NT2/D1 (cell line): Measurements from ENCODE around the gene SEC11A.
"Not testable (repeated sequence)": the region's sequence is repeated elsewhere in the genome, so short reads cannot be mapped to it uniquely, and the experiment has no call there.

Experiments used
- DNase-seq: peaks from one replicate; pipeline ENCODE4 v3.0.0-alpha.2; 2011; ENCODE audit warnings: low read depth, low spot score
- H3K27me3 ChIP-seq: 2 replicates; pipeline ENCODE4 v1.6.0; 2011; ENCODE audit warnings: mild to moderate bottlenecking; ENCODE audit not compliant: insufficient read length, insufficient read depth
- H3K36me3 ChIP-seq: 2 replicates; pipeline ENCODE4 v1.6.1; 2011; ENCODE audit warnings: mild to moderate bottlenecking, low read length, mixed read lengths; ENCODE audit not compliant: insufficient read depth, insufficient read length
- H3K4me1 ChIP-seq: 2 replicates; pipeline ENCODE4 v1.5.1; 2011; ENCODE audit not compliant: insufficient read depth, insufficient read length
- H3K4me3 ChIP-seq: 2 replicates; pipeline ENCODE4 v1.5.1; 2011; ENCODE audit warnings: low read depth; ENCODE audit not compliant: insufficient read length
- H3K9ac ChIP-seq: 2 replicates; pipeline ENCODE4 v1.6.0; 2011; ENCODE audit warnings: low read depth; ENCODE audit not compliant: insufficient read length
- H3K9me3 ChIP-seq: 2 replicates; pipeline ENCODE4 v1.5.1; 2011; ENCODE audit warnings: mild to moderate bottlenecking, low read length; ENCODE audit not compliant: insufficient read depth
- SUZ12 ChIP-seq: IDR thresholded peaks from 2 replicates; pipeline ENCODE4 v1.6.1; 2011; ENCODE audit not compliant: insufficient read length, insufficient read depth; ENCODE audit errors: extremely low read depth
- YY1 ChIP-seq: IDR thresholded peaks from 2 replicates; pipeline ENCODE4 v1.6.1; 2011; ENCODE audit not compliant: insufficient read length, insufficient read depth
- ZNF274 ChIP-seq: IDR thresholded peaks from 2 replicates; pipeline ENCODE4 v1.6.1; 2011; ENCODE audit warnings: mild to moderate bottlenecking, low read depth, low read length

The SEC11A gene

GRCh38 chr15:84696757-84697156 is 19.2 kb downstream of the SEC11A start:
- Histone ChIP-seq H3K36me3 (peaks cover 12% of the 10 kb centered on the region), H3K9ac (no peak overlapping the region), H3K9me3 (no peaks in the 10 kb centered on the region), H3K4me1 (no peaks in the 10 kb centered on the region), H3K4me3 (no peak overlapping the region), H3K27me3 (no peaks in the 10 kb centered on the region)
- TF ChIP-seq ZNF274 (no peak), YY1 (no peak), SUZ12 (no peak)
- no peak for DNase-seq

GRCh38 chr15:84690342-84690741 is 25.6 kb downstream of the SEC11A start:
- no peak for DNase-seq
- Histone ChIP-seq H3K36me3 (peaks cover 64% of the 10 kb centered on the region), H3K9me3 (peaks cover 5% of the 10 kb centered on the region; the same call in 1 of the 2 replicates), H3K9ac (no peak overlapping the region), H3K27me3 (no peaks in the 10 kb centered on the region), H3K4me1 (no peaks in the 10 kb centered on the region), H3K4me3 (no peak overlapping the region)
- TF ChIP-seq YY1 (no peak), ZNF274 (no peak), SUZ12 (no peak)

DNA sequence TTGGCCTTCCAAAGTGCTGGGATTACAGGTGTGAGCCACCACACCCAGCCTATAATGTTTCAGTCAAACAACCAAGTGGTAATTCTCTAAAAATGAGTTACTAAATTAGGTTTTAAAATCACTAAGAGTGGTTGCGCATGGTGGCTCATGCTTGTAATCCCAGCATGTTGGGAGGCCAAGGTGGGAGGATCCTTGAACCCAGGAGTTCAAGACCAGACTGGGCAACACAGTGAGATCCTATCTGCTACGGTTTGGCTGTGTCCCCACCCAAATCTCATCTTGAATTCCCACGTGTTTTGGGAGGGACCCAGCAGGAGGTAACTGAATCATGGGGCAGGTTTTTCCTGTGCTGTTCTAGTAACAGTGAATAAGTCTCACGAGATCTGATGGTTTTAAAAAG is 26.1 kb downstream of the SEC11A start:
- DNase-seq = no peak

DNA sequence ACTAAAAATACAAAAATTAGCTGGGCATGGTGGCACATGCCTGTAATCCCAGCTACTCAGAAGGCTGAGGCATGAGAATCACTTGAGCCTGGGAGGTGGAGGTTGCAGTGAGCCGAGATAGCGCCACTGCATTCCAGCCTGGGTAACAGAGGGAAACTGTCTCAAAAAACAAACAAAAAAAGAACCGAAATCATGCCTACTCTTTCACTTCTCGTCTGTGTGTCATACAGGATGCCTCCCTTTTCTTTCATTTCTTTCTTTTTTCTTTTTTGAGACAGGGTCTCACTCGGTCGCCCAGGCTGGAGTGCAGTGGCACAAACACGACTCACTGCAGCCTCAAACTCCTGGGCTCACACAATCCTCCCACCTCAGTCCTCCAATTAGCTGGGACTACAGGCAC is 29.5 kb downstream of the SEC11A start:
- H3K36me3 ChIP-seq = peaks cover 90% of the 10 kb centered on the region
- not testable (repeated sequence) for H3K4me3 ChIP-seq, H3K9me3 ChIP-seq, DNase-seq, H3K27me3 ChIP-seq, H3K4me1 ChIP-seq, H3K9ac ChIP-seq

More for the DNA sequence above, 26.1 kb downstream of the SEC11A start:
- Histone ChIP-seq H3K9ac (no peak overlapping the region), H3K4me1 (no peaks in the 10 kb centered on the region), H3K36me3 (peaks cover 69% of the 10 kb centered on the region), H3K4me3 (no peak overlapping the region), H3K27me3 (no peaks in the 10 kb centered on the region), H3K9me3 (peaks cover 5% of the 10 kb centered on the region; the same call in 1 of the 2 replicates)
- no peak for TF ChIP-seq ZNF274
- no peak for TF ChIP-seq YY1
- no peak for TF ChIP-seq SUZ12

GRCh38 chr15:84685304-84685703 is 30.6 kb downstream of the SEC11A start:
- Histone ChIP-seq H3K27me3 (no peaks in the 10 kb centered on the region), H3K36me3 (peaks cover 89% of the 10 kb centered on the region), H3K4me3 (no peak overlapping the region), H3K9ac (no peak overlapping the region), H3K9me3 (0 out of 2 replicates have a peak, but pooled peaks cover under 1% of the 10 kb centered on the region), H3K4me1 (no peaks in the 10 kb centered on the region)
- no peak for TF ChIP-seq SUZ12
- no peak for TF ChIP-seq ZNF274
- TF ChIP-seq YY1 = no peak
- DNase-seq = no peak

DNA sequence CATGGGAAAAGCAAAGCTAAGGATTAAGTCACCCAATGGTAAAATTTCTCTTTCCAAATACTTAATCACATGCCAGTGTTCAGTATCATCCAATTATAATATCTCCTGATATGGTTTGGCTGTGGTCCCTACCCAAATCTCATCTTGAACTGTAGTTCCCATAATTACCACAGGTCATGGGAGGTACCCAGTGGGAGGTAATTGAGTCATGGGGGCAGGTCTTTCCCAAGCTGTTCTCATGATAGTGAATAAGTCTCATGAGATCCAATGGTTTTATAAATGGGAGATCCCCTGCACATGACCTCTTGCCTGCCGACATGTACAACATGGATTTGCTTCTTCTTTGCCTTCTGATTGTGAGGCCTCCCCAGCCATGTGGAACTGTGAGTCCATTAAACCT is 31.8 kb downstream of the SEC11A start:
- H3K36me3 ChIP-seq = peaks cover 88% of the 10 kb centered on the region
- DNase-seq = no peak

DNA sequence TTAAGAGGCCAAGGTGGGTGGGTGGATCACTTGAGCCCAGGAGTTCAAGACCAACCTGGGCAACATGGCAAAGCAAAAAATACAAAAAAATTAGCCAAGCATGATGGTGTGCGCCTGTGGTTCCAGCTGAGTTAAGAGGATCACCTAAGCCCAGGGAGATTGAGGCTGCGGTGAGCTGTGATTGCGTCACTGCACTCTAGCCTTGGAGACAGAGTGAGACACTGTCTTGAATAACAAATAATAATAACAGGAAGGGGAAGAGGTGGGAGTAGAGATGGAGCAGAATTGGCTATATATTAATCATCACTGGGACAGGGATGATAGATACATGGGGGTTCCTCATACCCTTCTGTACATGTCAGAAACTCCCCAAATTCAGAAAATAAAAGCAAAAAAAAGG is 34.1 kb downstream of the SEC11A start:
- no peaks in the 10 kb centered on the region for H3K27me3 ChIP-seq
- TF ChIP-seq ZNF274 = no peak
- TF ChIP-seq YY1 = no peak
- no peak for TF ChIP-seq SUZ12
- H3K4me1 ChIP-seq = no peaks in the 10 kb centered on the region
- H3K4me3 ChIP-seq = no peak overlapping the region
- H3K9ac ChIP-seq = no peak overlapping the region
- no peak for DNase-seq
- no peaks in the 10 kb centered on the region for H3K9me3 ChIP-seq
- H3K36me3 ChIP-seq = peaks cover 83% of the 10 kb centered on the region

More for the DNA sequence above, 31.8 kb downstream of the SEC11A start:
- Histone ChIP-seq H3K27me3 (no peaks in the 10 kb centered on the region), H3K9me3 (no peaks in the 10 kb centered on the region), H3K9ac (no peak overlapping the region), H3K4me3 (no peak overlapping the region), H3K4me1 (no peaks in the 10 kb centered on the region)
- TF ChIP-seq ZNF274 (no peak), SUZ12 (no peak), YY1 (no peak)

GRCh38 chr15:84671211-84671610 is 44.7 kb downstream of the SEC11A start:
- H3K27me3 ChIP-seq = no peaks in the 10 kb centered on the region
- H3K4me3 ChIP-seq = no peak overlapping the region
- H3K4me1 ChIP-seq = no peaks in the 10 kb centered on the region
- no peak for DNase-seq
- peaks cover 5% of the 10 kb centered on the region; the same call in 1 of the 2 replicates for H3K9me3 ChIP-seq
- peaks cover 86% of the 10 kb centered on the region for H3K36me3 ChIP-seq
- TF ChIP-seq YY1 (no peak), ZNF274 (no peak), SUZ12 (no peak)
- H3K9ac ChIP-seq = no peak overlapping the region
